OCI-LY7 (cell line): ENCODE data around the gene ITGB2. TPM values are rescaled to one million over a fixed set of nuclear protein-coding genes. Genes with fewer than 3 reads are reported as not detected.

Source experiments
- BruUV-seq: library from RNA; stranded (reverse); fragments of 400-500 nt; replicated peaks from 2 replicates; lab custom pipeline; 2021; lab: Mats Ljungman, UMichigan
- CTCF ChIA-PET: fragments of 300-600 bp; sonication (Branson Sonifier 250); formaldehyde crosslinking; loops from one replicate; lab custom pipeline; 2022; ENCODE audit warnings: antibody characterized with exemption; ENCODE audit not compliant: unreplicated experiment; lab: Charles Lee
- POLR2A ChIA-PET: fragments of 300-600 bp; sonication (Branson Sonifier 250); formaldehyde crosslinking; loops from one replicate; lab custom pipeline; 2022; ENCODE audit warnings: antibody characterized with exemption; lab: Charles Lee
- DNase-seq: peaks from one replicate; pipeline ENCODE4 v3.0.0-alpha.2; 2015; ENCODE audit warnings: low spot score
- H2AFZ ChIP-seq: fragments of 200-600 bp; sonication (generic), shearing (Covaris generic); 2 replicates; pipeline ENCODE4 v1.6.1; 2014; ENCODE audit warnings: mild to moderate bottlenecking, antibody characterized with exemption, low read length, moderate library complexity
- H3K27ac ChIP-seq: fragments of 200-600 bp; sonication (generic); 2 replicates; pipeline ENCODE4 v1.5.1; 2014; ENCODE audit warnings: mixed run types, low read depth, mild to moderate bottlenecking, moderate library complexity, low read length, inconsistent platforms; ENCODE audit not compliant: poor library complexity, severe bottlenecking
- H3K36me3 ChIP-seq: fragments of 200-600 bp; sonication (generic); 2 replicates; pipeline ENCODE4 v1.6.1; 2014; ENCODE audit warnings: mild to moderate bottlenecking, antibody characterized with exemption, low read length, moderate library complexity, mixed read lengths; ENCODE audit not compliant: insufficient read depth
- H3K4me1 ChIP-seq: fragments of 200-600 bp; sonication (generic); 2 replicates; pipeline ENCODE4 v1.5.1; 2014; ENCODE audit warnings: mild to moderate bottlenecking, low read length; ENCODE audit not compliant: insufficient read depth, poor library complexity, severe bottlenecking
- H3K4me2 ChIP-seq: fragments of 200-600 bp; sonication (generic); 2 replicates; pipeline ENCODE4 v1.6.1; 2014; ENCODE audit warnings: mild to moderate bottlenecking, low read length
- H3K4me3 ChIP-seq: fragments of 200-600 bp; sonication (generic); 2 replicates; pipeline ENCODE4 v1.5.1; 2014; ENCODE audit warnings: mild to moderate bottlenecking, low read depth, low read length; ENCODE audit not compliant: poor library complexity, severe bottlenecking
- H3K79me2 ChIP-seq: fragments of 200-600 bp; sonication (generic); 2 replicates; pipeline ENCODE4 v1.6.1; 2016; ENCODE audit warnings: low read depth, mild to moderate bottlenecking, low read length, moderate library complexity, mixed read lengths; ENCODE audit not compliant: insufficient read depth
- H3K9me2 ChIP-seq: fragments of 200-600 bp; sonication (generic); 2 replicates; pipeline ENCODE4 v1.6.1; 2016; ENCODE audit warnings: mild to moderate bottlenecking, low read length, mixed read lengths; ENCODE audit not compliant: insufficient read depth
- H3K9me3 ChIP-seq: fragments of 200-600 bp; sonication (generic); 2 replicates; pipeline ENCODE4 v1.6.1; 2014; ENCODE audit warnings: mild to moderate bottlenecking, mixed run types, low read length, mixed read lengths
- H4K20me1 ChIP-seq: fragments of 200-600 bp; sonication (generic); 2 replicates; pipeline ENCODE4 v1.6.1; 2014; ENCODE audit warnings: mild to moderate bottlenecking, antibody characterized with exemption, low read length, moderate library complexity, mixed read lengths; ENCODE audit not compliant: insufficient read depth
- EZH2phosphoT487 ChIP-seq: fragments of 200-600 bp; sonication (generic); IDR thresholded peaks from 2 replicates; pipeline ENCODE4 v1.6.1; 2018; ENCODE audit warnings: low read depth, borderline replicate concordance, mild to moderate bottlenecking, mixed run types, antibody characterized with exemption, low read length, moderate library complexity, mixed read lengths
- intact Hi-C: fragments of 100-400 bp; cut with micrococcal nuclease; formaldehyde crosslinking; loops from one replicate; pipeline ENCODE4 v1.10.0; 2022; ENCODE audit not compliant: unreplicated experiment
- total RNA-seq, 2 experiments: library from RNA; depleted of rRNA in 1 of 2; stranded (reverse); fragments of >200 nt in 1 of 2; shearing (Covaris generic) in 1 of 2; gene quantifications; 2 replicates each; pipeline ENCODE4 v1.2.3, GENCODE V29; 2014 to 2022
- TF ChIP-seq, protein P1 (sequence below): fragments of 200-600 bp; sonication (generic); conservative IDR thresholded peaks from 2 replicates; pipeline ENCODE4 v1.5.1; 2014; ENCODE audit warnings: mild to moderate bottlenecking, antibody characterized with exemption, low read length, moderate library complexity, mixed read lengths

Gene ITGB2
- total RNA-seq, 2 experiments from 2014 or later: 11.6 to 78.9 TPM

- H3K4me3 ChIP-seq: no peak overlapping the region
- POLR2A ChIA-PET: no interaction called here
- DNase-seq: no peak
- H3K4me1 ChIP-seq: no peaks in the 10 kb centered on the region
- no peaks in the 10 kb centered on the region for H4K20me1 ChIP-seq
- BruUV-seq: no TSS peak
- no peaks in the 10 kb centered on the region for H3K36me3 ChIP-seq
- H3K79me2 ChIP-seq: no peaks in the 10 kb centered on the region
- H3K4me2 ChIP-seq: no peak overlapping the region
- intact Hi-C loops: no loop called here
- H2AFZ ChIP-seq: no peak overlapping the region
- TF ChIP-seq, protein P1, sequence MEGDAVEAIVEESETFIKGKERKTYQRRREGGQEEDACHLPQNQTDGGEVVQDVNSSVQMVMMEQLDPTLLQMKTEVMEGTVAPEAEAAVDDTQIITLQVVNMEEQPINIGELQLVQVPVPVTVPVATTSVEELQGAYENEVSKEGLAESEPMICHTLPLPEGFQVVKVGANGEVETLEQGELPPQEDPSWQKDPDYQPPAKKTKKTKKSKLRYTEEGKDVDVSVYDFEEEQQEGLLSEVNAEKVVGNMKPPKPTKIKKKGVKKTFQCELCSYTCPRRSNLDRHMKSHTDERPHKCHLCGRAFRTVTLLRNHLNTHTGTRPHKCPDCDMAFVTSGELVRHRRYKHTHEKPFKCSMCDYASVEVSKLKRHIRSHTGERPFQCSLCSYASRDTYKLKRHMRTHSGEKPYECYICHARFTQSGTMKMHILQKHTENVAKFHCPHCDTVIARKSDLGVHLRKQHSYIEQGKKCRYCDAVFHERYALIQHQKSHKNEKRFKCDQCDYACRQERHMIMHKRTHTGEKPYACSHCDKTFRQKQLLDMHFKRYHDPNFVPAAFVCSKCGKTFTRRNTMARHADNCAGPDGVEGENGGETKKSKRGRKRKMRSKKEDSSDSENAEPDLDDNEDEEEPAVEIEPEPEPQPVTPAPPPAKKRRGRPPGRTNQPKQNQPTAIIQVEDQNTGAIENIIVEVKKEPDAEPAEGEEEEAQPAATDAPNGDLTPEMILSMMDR: no peak
- TF ChIP-seq EZH2phosphoT487: no peak
- H3K9me2 ChIP-seq: no peaks in the 10 kb centered on the region
- CTCF ChIA-PET: no interaction called here
- no peak overlapping the region for H3K27ac ChIP-seq
- no peaks in the 10 kb centered on the region for H3K9me3 ChIP-seq
These were observed 15.5 kb downstream of the ITGB2 start for GRCh38 chr21:44905016-44905727.

- Histone ChIP-seq H3K79me2 (no peaks in the 10 kb centered on the region), H4K20me1 (no peaks in the 10 kb centered on the region), H3K36me3 (no peaks in the 10 kb centered on the region), H3K4me2 (no peak overlapping the region), H3K4me1 (no peaks in the 10 kb centered on the region), H3K9me2 (no peaks in the 10 kb centered on the region), H3K9me3 (no peaks in the 10 kb centered on the region), H3K4me3 (no peak overlapping the region), H2AFZ (no peak overlapping the region), H3K27ac (no peak overlapping the region)
- TF ChIP-seq, protein P1: no peak
- TF ChIP-seq EZH2phosphoT487: no peak
- intact Hi-C loops: no loop called here
- no TSS peak for BruUV-seq
- DNase-seq: no peak
- POLR2A ChIA-PET: no interaction called here
- CTCF ChIA-PET: no interaction called here
These were observed 16.4 kb downstream of the ITGB2 start for GRCh38 chr21:44904141-44904923.

DNA sequence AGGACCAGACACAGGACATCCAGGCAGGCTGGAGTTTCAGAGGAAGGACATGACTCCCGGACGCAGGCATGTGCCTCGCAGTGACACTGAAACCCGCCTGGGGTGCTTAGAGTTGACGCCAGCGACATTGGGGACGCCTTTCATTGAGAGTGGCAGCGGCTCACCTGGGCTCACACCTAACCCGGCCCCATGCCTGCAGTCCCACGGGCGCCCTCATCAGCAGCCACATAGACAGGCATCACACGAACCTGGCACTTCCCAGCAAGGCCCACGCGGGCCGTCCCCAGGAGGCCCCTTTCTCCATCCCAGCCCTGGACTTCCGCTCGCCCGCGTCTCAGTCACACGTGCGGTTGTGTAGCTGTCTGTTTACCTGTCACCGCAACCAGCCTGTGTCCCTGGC is 17.0 kb downstream of the ITGB2 start:
- CTCF ChIA-PET: no interaction called here
- Histone ChIP-seq H4K20me1 (no peaks in the 10 kb centered on the region), H3K79me2 (no peaks in the 10 kb centered on the region), H3K4me1 (no peaks in the 10 kb centered on the region), H2AFZ (no peak overlapping the region), H3K4me3 (no peak overlapping the region), H3K36me3 (no peaks in the 10 kb centered on the region), H3K27ac (no peak overlapping the region), H3K4me2 (no peak overlapping the region), H3K9me2 (no peaks in the 10 kb centered on the region), H3K9me3 (no peaks in the 10 kb centered on the region)
- intact Hi-C loops: no loop called here
- POLR2A ChIA-PET: no interaction called here
- DNase-seq: no peak
- TF ChIP-seq EZH2phosphoT487: no peak
- TF ChIP-seq, protein P1: no peak
- no TSS peak for BruUV-seq
